GM12878 (cell line): Measurements from ENCODE around the gene FBN2. TPM values are rescaled to one million over a fixed set of nuclear protein-coding genes. Genes with fewer than 3 reads are reported as not detected.

Source experiments
- ATAC-seq: fragments of 200-7000 bp; cut with Tn5 transposase; 3 replicates; pipeline ENCODE4 v1.9.1; 2020; ENCODE audit warnings: mild to moderate bottlenecking, moderate library complexity
- BruUV-seq: library from RNA; stranded (reverse); fragments of 400-500 nt; replicated peaks from 2 replicates; lab custom pipeline; 2021; lab: Mats Ljungman, UMichigan
- CTCF ChIA-PET: fragments of 300-600 bp; sonication (Branson Sonifier 250); formaldehyde crosslinking; extraction: SDS; loops from one replicate; lab custom pipeline; 2021; ENCODE audit warnings: inconsistent platforms; lab: Yijun Ruan, JAX
- POLR2A ChIA-PET: fragments of 350-600 bp; formaldehyde crosslinking; extraction: SDS; loops from one replicate; lab custom pipeline; 2021; ENCODE audit warnings: inconsistent platforms; lab: Charles Lee
- RAD21 ChIA-PET: fragments of 300-600 bp; sonication (Branson Sonifier 250); formaldehyde crosslinking; loops from one replicate; lab custom pipeline; 2023; ENCODE audit warnings: antibody characterized with exemption; ENCODE audit not compliant: unreplicated experiment; lab: Charles Lee
- SMC1A ChIA-PET: fragments of 300-600 bp; sonication (Branson Sonifier 250); formaldehyde crosslinking; loops from one replicate; lab custom pipeline; 2023; ENCODE audit not compliant: unreplicated experiment, uncharacterized antibody; lab: Charles Lee
- DNase-seq: peaks from one replicate; pipeline ENCODE4 v3.0.0-alpha.2; 2011; ENCODE audit warnings: low read depth, low spot score
- FAIRE-seq: peaks from 3 replicates; lab custom pipeline; 2011; peaks lifted over from hg19 to GRCh38; lab: Jason Lieb, UNC
- H2AFZ ChIP-seq: 2 replicates; pipeline ENCODE4 v1.6.0; 2011; ENCODE audit warnings: low read depth, low read length, control low read depth; ENCODE audit not compliant: control insufficient read depth
- H3K27ac ChIP-seq: 2 replicates; pipeline ENCODE4 v1.5.1; 2011; ENCODE audit warnings: control low read depth; ENCODE audit not compliant: control insufficient read depth, insufficient read depth
- H3K27me3 ChIP-seq, 2 experiments: replicated peaks in 1 of 2; 2 replicates each; pipeline versions ENCODE4 v1.6.0 to v1.6.1; 2011; ENCODE audit warnings: low read length in 1 of 2; ENCODE audit not compliant: control insufficient read depth in 2 of 2, insufficient read depth in 2 of 2
- H3K36me3 ChIP-seq, 2 experiments: 2 replicates each; pipeline ENCODE4 v1.5.1; 2011; ENCODE audit warnings: low read length in 1 of 2; ENCODE audit not compliant: control insufficient read depth in 2 of 2, insufficient read depth in 2 of 2
- H3K4me1 ChIP-seq: 2 replicates; pipeline ENCODE4 v1.6.1; 2011; ENCODE audit warnings: mild to moderate bottlenecking, low read length, moderate library complexity, mixed read lengths; ENCODE audit not compliant: control insufficient read depth, insufficient read depth
- H3K4me2 ChIP-seq: 2 replicates; pipeline ENCODE4 v1.6.0; 2011; ENCODE audit warnings: control low read depth; ENCODE audit not compliant: control insufficient read depth, insufficient read depth
- H3K4me3 ChIP-seq: fragments of 200-600 bp; sonication (generic); 2 replicates; pipeline ENCODE4 v1.5.1; 2016
- H3K79me2 ChIP-seq: 2 replicates; pipeline ENCODE4 v1.6.0; 2011; ENCODE audit warnings: low read length; ENCODE audit not compliant: control insufficient read depth, insufficient read depth
- H3K9ac ChIP-seq: 2 replicates; pipeline ENCODE4 v1.8.0; 2011; ENCODE audit warnings: low read length, control low read depth, mixed read lengths; ENCODE audit not compliant: control insufficient read depth, insufficient read depth
- H3K9me3 ChIP-seq: replicated peaks from 3 replicates; pipeline ENCODE4 v1.5.1; 2011; ENCODE audit warnings: mild to moderate bottlenecking, low read length; ENCODE audit not compliant: control insufficient read depth, insufficient read depth
- H4K20me1 ChIP-seq: 2 replicates; pipeline ENCODE4 v1.6.0; 2011; ENCODE audit not compliant: control insufficient read depth, insufficient read depth
- BCL11A ChIP-seq: IDR thresholded peaks from 2 replicates; pipeline ENCODE4 v1.6.1; 2011; ENCODE audit warnings: low read depth, low read length
- CREB1 ChIP-seq: IDR thresholded peaks from 2 replicates; pipeline ENCODE4 v1.6.1; 2012; ENCODE audit warnings: low read depth, mild to moderate bottlenecking, inconsistent platforms
- DPF2 ChIP-seq: fragments of 450-650 bp; IDR thresholded peaks from 2 replicates; pipeline ENCODE4 v1.6.1; 2017; ENCODE audit warnings: mild to moderate bottlenecking
- EZH2 ChIP-seq: IDR thresholded peaks from 2 replicates; pipeline ENCODE4 v1.6.1; 2012; ENCODE audit warnings: low read depth, mild to moderate bottlenecking, control low read depth, inconsistent platforms, low read length, borderline replicate concordance; ENCODE audit not compliant: control insufficient read depth
- GATAD2B ChIP-seq: fragments of 450-650 bp; conservative IDR thresholded peaks from 2 replicates; pipeline ENCODE4 v1.6.1; 2017; ENCODE audit warnings: low read depth, mild to moderate bottlenecking, moderate library complexity
- HCFC1 ChIP-seq: fragments of 150-350 bp; IDR thresholded peaks from 2 replicates; pipeline ENCODE4 v1.6.1; 2014; ENCODE audit warnings: low read length
- KDM1A ChIP-seq: fragments of 200-600 bp; sonication (generic); IDR thresholded peaks from 2 replicates; pipeline ENCODE4 v1.6.1; 2016; ENCODE audit warnings: borderline replicate concordance
- KLF5 ChIP-seq: fragments of 450-650 bp; IDR thresholded peaks from 2 replicates; pipeline ENCODE4 v1.6.1; 2014; ENCODE audit warnings: mild to moderate bottlenecking; ENCODE audit not compliant: partially characterized antibody
- NFIC ChIP-seq: IDR thresholded peaks from 2 replicates; pipeline ENCODE4 v1.6.1; 2012; ENCODE audit warnings: low read depth, mild to moderate bottlenecking, inconsistent platforms, low read length, moderate library complexity
- NFXL1 ChIP-seq: fragments of 450-650 bp; IDR thresholded peaks from 2 replicates; pipeline ENCODE4 v1.6.1; 2017; ENCODE audit warnings: antibody characterized with exemption, mild to moderate bottlenecking, borderline replicate concordance
- RAD21 ChIP-seq: IDR thresholded peaks from 2 replicates; pipeline ENCODE4 v1.6.1; 2011; ENCODE audit warnings: mild to moderate bottlenecking, low read depth, low read length, moderate library complexity; ENCODE audit not compliant: insufficient read depth
- RBBP5 ChIP-seq: fragments of 200-600 bp; sonication (generic); conservative IDR thresholded peaks from 2 replicates; pipeline ENCODE4 v1.6.1; 2016
- SIN3A ChIP-seq: IDR thresholded peaks from 2 replicates; pipeline ENCODE4 v1.6.1; 2012; ENCODE audit warnings: low read depth, low read length, improper control_type of control experiment
- SREBF1 ChIP-seq: IDR thresholded peaks from 2 replicates; pipeline ENCODE4 v1.6.1; 2012; ENCODE audit warnings: mild to moderate bottlenecking, low read length
- SRF ChIP-seq, 2 experiments: IDR thresholded peaks; 2 replicates each; pipeline ENCODE4 v1.6.1; 2011; ENCODE audit warnings: low read depth in 2 of 2, low read length in 2 of 2, mild to moderate bottlenecking in 1 of 2, moderate library complexity in 1 of 2
- STAT1 ChIP-seq: fragments of 450-650 bp; conservative IDR thresholded peaks from 2 replicates; pipeline ENCODE4 v1.6.1; 2014; ENCODE audit warnings: antibody characterized with exemption, mild to moderate bottlenecking
- TCF7 ChIP-seq: IDR thresholded peaks from 2 replicates; pipeline ENCODE4 v1.6.1; 2014; ENCODE audit warnings: antibody characterized with exemption, borderline replicate concordance
- ZBED1 ChIP-seq: IDR thresholded peaks from 2 replicates; pipeline ENCODE4 v1.6.1; 2016; ENCODE audit warnings: borderline replicate concordance
- WGBS: methylation state at CpG from one replicate; pipeline ENCODE4 v1.1.6; 2016; ENCODE audit warnings: low lambda C conversion rate; ENCODE audit not compliant: insufficient replicate concordance, insufficient coverage; ENCODE audit errors: missing lambda C conversion rate; 5-methylcytosine and 5-hydroxymethylcytosine counted together
- in situ Hi-C: fragments of 300-500 bp; cut with MboI; formaldehyde crosslinking; loops from 9 replicates; pipeline ENCODE4 v1.14.3; 2018; ENCODE audit warnings: mixed read lengths
- intact Hi-C: fragments of 100-400 bp; cut with micrococcal nuclease; formaldehyde crosslinking; loops from one replicate; pipeline ENCODE4 v1.14.2; 2022; ENCODE audit not compliant: unreplicated experiment
- polyA plus RNA-seq, 11 experiments: library from polyadenylated mRNA; depleted of rRNA in 4 of 11; unstranded in 6 of 11; stranded (reverse) in 5 of 11; fragments of >200 nt; fragmentation: Nextera tagmentation in 4 of 11; fragmentation: Illumina TruSeq in 1 of 11; extraction: Ambion mirVana in 4 of 11; extraction: Trizol in 1 of 11; gene quantifications; 1 replicate in 1 of 11; 2 replicates in 10 of 11; pipeline versions ENCODE4 v1.2.1 to v1.2.3, GENCODE V29; 2011 to 2016; ENCODE audit warnings: inconsistent platforms in 2 of 11, missing spikeins in 2 of 11, low read depth in 1 of 11
- total RNA-seq, 4 experiments: library from RNA; depleted of rRNA in 3 of 4; stranded (reverse); fragments of >200 nt in 3 of 4; fragmentation: Illumina TruSeq in 1 of 4; extraction: Trizol in 1 of 4; gene quantifications; 2 replicates each; pipeline versions ENCODE4 v1.2.1 to v1.2.3, GENCODE V29; 2013 to 2021
- TF ChIP-seq, protein P1 (sequence below): fragments of 450-650 bp; formaldehyde crosslinking; IDR thresholded peaks from 2 replicates; pipeline ENCODE4 v1.4.0; 2022; ENCODE audit warnings: mild to moderate bottlenecking, moderate library complexity

The FBN2 gene
- total and polyA plus RNA-seq, 10 of the 15 experiments (the other 5 are each of a cell fraction or from before 2014, with no cell fraction given), result 0.01 to 0.98 (median 0.10) TPM; not detected in 3

DNA sequence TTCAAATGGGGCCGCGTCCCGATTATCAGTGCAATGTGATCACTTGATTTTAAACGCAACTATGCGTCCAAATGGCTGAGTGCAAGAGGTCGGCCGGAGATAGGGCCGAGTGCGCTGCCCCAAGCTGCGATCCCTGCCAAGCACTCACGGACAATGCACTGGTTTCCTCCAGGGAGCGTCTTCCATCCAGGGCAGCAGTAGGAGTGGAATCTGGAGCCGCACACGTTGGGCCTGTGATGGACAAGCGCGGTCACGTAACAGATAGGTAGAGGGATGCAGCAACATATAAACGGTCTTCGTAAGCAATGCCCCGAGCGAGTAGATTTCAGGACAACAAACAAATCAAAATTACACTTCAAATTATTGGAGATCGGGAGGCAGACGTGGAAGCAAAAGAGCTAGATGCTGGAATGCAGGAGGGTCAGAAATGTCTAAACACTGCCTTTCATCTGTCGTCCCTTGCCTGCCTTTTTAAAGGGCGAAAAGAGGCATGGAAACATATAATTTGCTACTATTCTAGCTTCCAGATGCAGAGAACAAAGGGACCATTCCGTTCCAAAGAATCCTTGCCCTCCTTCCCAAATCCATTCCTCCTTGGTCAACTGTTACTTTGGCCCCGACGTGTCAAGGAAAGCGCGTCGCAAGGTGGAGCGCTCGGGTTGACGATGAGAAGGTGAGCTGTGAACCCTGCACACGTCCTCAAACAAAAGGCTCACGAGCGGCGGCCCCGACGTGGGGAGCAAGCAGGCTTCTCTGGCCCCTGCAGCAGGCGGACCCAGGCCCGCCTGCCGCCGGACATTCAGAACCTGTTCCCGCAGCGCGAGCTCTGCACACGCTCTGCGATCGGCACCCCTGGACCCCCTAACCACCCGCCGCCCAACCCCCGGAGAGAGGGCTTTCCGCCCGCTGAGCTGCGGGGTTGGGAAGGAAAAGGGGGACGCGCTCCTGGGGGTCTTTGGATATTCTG lies 1.5 kb downstream of the FBN2 start:
- H3K27me3 ChIP-seq, result peaks cover 0 to 2% of the 10 kb centered on the region in 2 experiments; a peak in 3 of 4 replicates
- H3K4me2 ChIP-seq, result no peak overlapping the region
- WGBS, result 70% methylated on average over 58 of the region's 58 CpGs
- no peaks in the 10 kb centered on the region for H3K79me2 ChIP-seq
- CTCF ChIA-PET, result no interaction called here
- H4K20me1 ChIP-seq, result no peaks in the 10 kb centered on the region
- POLR2A ChIA-PET, result no interaction called here
- no peak overlapping the region for H2AFZ ChIP-seq
- no peak overlapping the region for H3K9ac ChIP-seq
- H3K36me3 ChIP-seq, result no peaks in the 10 kb centered on the region
- SMC1A ChIA-PET, result no interaction called here
- no peaks in the 10 kb centered on the region for H3K4me1 ChIP-seq
- no peak for TF ChIP-seq BCL11A
- TF ChIP-seq SIN3A, result no peak
- TF ChIP-seq RBBP5, result no peak
- TF ChIP-seq HCFC1, result no peak
- TF ChIP-seq SRF (IDR thresholded peaks at IDR 0.05; ENCODE audit: low read depth in 2 of 2, low read length in 2 of 2), result no peak
- TF ChIP-seq KLF5, result no peak
- no peak for TF ChIP-seq NFIC
- TF ChIP-seq RAD21, result no peak
- TF ChIP-seq ZBED1, result no peak
- no peak for TF ChIP-seq GATAD2B
- TF ChIP-seq EZH2, result no peak
- TF ChIP-seq CREB1, result no peak
- TF ChIP-seq, protein P1, sequence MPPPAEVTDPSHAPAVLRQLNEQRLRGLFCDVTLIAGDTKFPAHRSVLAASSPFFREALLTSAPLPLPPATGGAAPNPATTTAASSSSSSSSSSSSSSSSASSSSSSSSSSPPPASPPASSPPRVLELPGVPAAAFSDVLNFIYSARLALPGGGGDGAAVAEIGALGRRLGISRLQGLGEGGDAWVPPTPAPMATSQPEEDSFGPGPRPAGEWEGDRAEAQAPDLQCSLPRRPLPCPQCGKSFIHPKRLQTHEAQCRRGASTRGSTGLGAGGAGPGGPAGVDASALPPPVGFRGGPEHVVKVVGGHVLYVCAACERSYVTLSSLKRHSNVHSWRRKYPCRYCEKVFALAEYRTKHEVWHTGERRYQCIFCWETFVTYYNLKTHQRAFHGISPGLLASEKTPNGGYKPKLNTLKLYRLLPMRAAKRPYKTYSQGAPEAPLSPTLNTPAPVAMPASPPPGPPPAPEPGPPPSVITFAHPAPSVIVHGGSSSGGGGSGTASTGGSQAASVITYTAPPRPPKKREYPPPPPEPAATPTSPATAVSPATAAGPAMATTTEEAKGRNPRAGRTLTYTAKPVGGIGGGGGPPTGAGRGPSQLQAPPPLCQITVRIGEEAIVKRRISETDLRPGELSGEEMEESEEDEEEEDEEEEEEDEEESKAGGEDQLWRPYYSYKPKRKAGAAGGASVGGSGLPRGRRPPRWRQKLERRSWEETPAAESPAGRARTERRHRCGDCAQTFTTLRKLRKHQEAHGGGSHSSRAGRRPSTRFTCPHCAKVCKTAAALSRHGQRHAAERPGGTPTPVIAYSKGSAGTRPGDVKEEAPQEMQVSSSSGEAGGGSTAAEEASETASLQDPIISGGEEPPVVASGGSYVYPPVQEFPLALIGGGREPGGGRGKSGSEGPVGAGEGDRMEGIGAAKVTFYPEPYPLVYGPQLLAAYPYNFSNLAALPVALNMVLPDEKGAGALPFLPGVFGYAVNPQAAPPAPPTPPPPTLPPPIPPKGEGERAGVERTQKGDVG, result no peak
- TF ChIP-seq STAT1, result no peak
- no peak for TF ChIP-seq TCF7
- TF ChIP-seq SREBF1, result no peak
- TF ChIP-seq KDM1A, result no peak
- TF ChIP-seq NFXL1, result no peak
- no peak for TF ChIP-seq DPF2
- no TSS peak for BruUV-seq
- no peak overlapping the region for H3K4me3 ChIP-seq
- intact Hi-C loops (no loop called here), in situ Hi-C loops (no loop called here)
- RAD21 ChIA-PET, result no interaction called here
- no peak for DNase-seq
- no peak for FAIRE-seq
- no peak for ATAC-seq
- no peaks in the 10 kb centered on the region; the same call in 2 of the 3 replicates for H3K9me3 ChIP-seq
- no peak overlapping the region for H3K27ac ChIP-seq
